ENCODE results near the gene BFSP2. TPM values are rescaled to one million over a fixed set of nuclear protein-coding genes. Genes with fewer than 3 reads are reported as not detected.

The BFSP2 gene
- total RNA-seq, 2 donors from 2014 or later: not detected

GRCh38 chr3:133441867-133442270 lies 42.0 kb downstream of the BFSP2 start:
- H3K27ac ChIP-seq: no peak overlapping the region
- no peak for DNase-seq (ENCODE audit: low spot score)
- no peaks in the 10 kb centered on the region for H3K36me3 ChIP-seq
- H3K4me3 ChIP-seq: no peak overlapping the region
- no peaks in the 10 kb centered on the region for H3K27me3 ChIP-seq
- no peak for TF ChIP-seq CTCF (IDR thresholded peaks at IDR 0.05)
- H3K9me3 ChIP-seq: no peaks in the 10 kb centered on the region
- no peaks in the 10 kb centered on the region for H3K4me1 ChIP-seq

- no peak for TF ChIP-seq CTCF (IDR thresholded peaks at IDR 0.05)
- Histone ChIP-seq H3K4me1 (no peaks in the 10 kb centered on the region), H3K36me3 (no peaks in the 10 kb centered on the region), H3K4me3 (no peak overlapping the region), H3K27ac (no peak overlapping the region), H3K27me3 (no peaks in the 10 kb centered on the region), H3K9me3 (no peaks in the 10 kb centered on the region)
- DNase-seq (ENCODE audit: low spot score): no peak
Observed at GRCh38 chr3:133442518-133442917, 42.7 kb downstream of the BFSP2 start.

- Histone ChIP-seq H3K27ac (no peak overlapping the region), H3K4me1 (no peaks in the 10 kb centered on the region), H3K4me3 (no peak overlapping the region), H3K36me3 (no peaks in the 10 kb centered on the region), H3K9me3 (no peaks in the 10 kb centered on the region), H3K27me3 (no peaks in the 10 kb centered on the region)
- no peak for DNase-seq (ENCODE audit: low spot score)
- no peak for TF ChIP-seq CTCF (IDR thresholded peaks at IDR 0.05)
Observed at GRCh38 chr3:133443649-133444422, 44.0 kb downstream of the BFSP2 start.

- Histone ChIP-seq H3K27ac (no peak overlapping the region), H3K36me3 (no peaks in the 10 kb centered on the region), H3K27me3 (no peaks in the 10 kb centered on the region), H3K4me3 (no peak overlapping the region), H3K4me1 (no peaks in the 10 kb centered on the region), H3K9me3 (no peaks in the 10 kb centered on the region)
- no peak for DNase-seq (ENCODE audit: low spot score)
- no peak for TF ChIP-seq CTCF (IDR thresholded peaks at IDR 0.05)
Observed at GRCh38 chr3:133444423-133444774, 44.5 kb downstream of the BFSP2 start.

GRCh38 chr3:133445108-133445507 lies 45.3 kb downstream of the BFSP2 start:
- no peaks in the 10 kb centered on the region for H3K4me1 ChIP-seq
- no peaks in the 10 kb centered on the region for H3K9me3 ChIP-seq
- H3K27ac ChIP-seq: no peak overlapping the region
- no peak for DNase-seq (ENCODE audit: low spot score)
- no peaks in the 10 kb centered on the region for H3K36me3 ChIP-seq
- no peak overlapping the region for H3K4me3 ChIP-seq
- no peaks in the 10 kb centered on the region for H3K27me3 ChIP-seq
- no peak for TF ChIP-seq CTCF (IDR thresholded peaks at IDR 0.05)
